SK-N-MC (cell line): ENCODE data around the gene SCFD1.
"Not testable (repeated sequence)": the region's sequence is repeated elsewhere in the genome, so short reads cannot be mapped to it uniquely, and the experiment has no call there.

Experiments used
- DNase-seq: peaks from one replicate; pipeline ENCODE4 v3.0.0-alpha.2; 2011; ENCODE audit warnings: low read depth, low spot score
- H3K27ac ChIP-seq: fragments of 200-600 bp; sonication (generic); 2 replicates; pipeline ENCODE4 v1.5.1; 2016; ENCODE audit warnings: mixed run types
- H3K36me3 ChIP-seq: fragments of 200-600 bp; sonication (generic); 2 replicates; pipeline ENCODE4 v1.6.1; 2017; ENCODE audit warnings: antibody characterized with exemption, low read length, mixed read lengths; ENCODE audit not compliant: insufficient read depth
- H3K4me3 ChIP-seq: fragments of 200-600 bp; sonication (generic); 2 replicates; pipeline ENCODE4 v1.5.1; 2016
- H3K9ac ChIP-seq: fragments of 200-600 bp; sonication (generic); 2 replicates; pipeline ENCODE4 v1.8.0; 2017; ENCODE audit warnings: mixed run types, mixed read lengths; ENCODE audit not compliant: insufficient read length
- H3K9me3 ChIP-seq: fragments of 200-600 bp; sonication (generic); 2 replicates; pipeline ENCODE4 v1.6.1; 2017; ENCODE audit warnings: low read depth, mild to moderate bottlenecking, antibody characterized with exemption, low read length, moderate library complexity, mixed read lengths
- EZH2 ChIP-seq: fragments of 200-600 bp; sonication (generic); IDR thresholded peaks from one replicate; pipeline ENCODE4 v1.6.1; 2017; ENCODE audit warnings: antibody characterized with exemption
- FOXP2 ChIP-seq: optimal IDR thresholded peaks from 2 replicates; pipeline ENCODE3; 2011; ENCODE audit warnings: mild to moderate bottlenecking, moderate library complexity; ENCODE audit not compliant: insufficient read depth; ENCODE audit errors: extremely low read length, control extremely low read depth
- POLR2AphosphoS5 ChIP-seq: IDR thresholded peaks from 2 replicates; pipeline ENCODE4 v1.6.1; 2012; ENCODE audit warnings: mild to moderate bottlenecking, low read depth, low read length, borderline replicate concordance

The SCFD1 gene

GRCh38 chr14:30655658-30656057, 33.5 kb downstream of the SCFD1 start:
- Histone ChIP-seq H3K36me3 (peaks cover 70% of the 10 kb centered on the region), H3K27ac (no peak overlapping the region), H3K9ac (no peak overlapping the region), H3K4me3 (no peak overlapping the region), H3K9me3 (no peaks in the 10 kb centered on the region)
- DNase-seq, result no peak
- TF ChIP-seq POLR2AphosphoS5, result no peak
- no peak for TF ChIP-seq EZH2
- no peak for TF ChIP-seq FOXP2

- Histone ChIP-seq H3K9ac (no peak overlapping the region), H3K4me3 (no peak overlapping the region), H3K27ac (no peak overlapping the region), H3K9me3 (no peaks in the 10 kb centered on the region), H3K36me3 (peaks cover 65% of the 10 kb centered on the region)
- DNase-seq, result no peak
- TF ChIP-seq EZH2 (no peak), POLR2AphosphoS5 (no peak)
These were observed 34.1 kb downstream of the SCFD1 start for GRCh38 chr14:30656190-30656632.

- Histone ChIP-seq H3K27ac (no peak overlapping the region), H3K9me3 (no peaks in the 10 kb centered on the region), H3K36me3 (peaks cover 59% of the 10 kb centered on the region), H3K9ac (no peak overlapping the region), H3K4me3 (no peak overlapping the region)
- no peak for TF ChIP-seq EZH2
- TF ChIP-seq POLR2AphosphoS5, result no peak
- TF ChIP-seq FOXP2, result no peak
- no peak for DNase-seq
These were observed 34.9 kb downstream of the SCFD1 start for GRCh38 chr14:30657050-30657449.

- no peak for DNase-seq
- H3K36me3 ChIP-seq, result peaks cover 61% of the 10 kb centered on the region
- no peak overlapping the region for H3K9ac ChIP-seq
- TF ChIP-seq EZH2 (no peak), POLR2AphosphoS5 (no peak)
- H3K4me3 ChIP-seq, result no peak overlapping the region
- H3K27ac ChIP-seq, result no peak overlapping the region
- H3K9me3 ChIP-seq, result no peaks in the 10 kb centered on the region
These were observed 35.6 kb downstream of the SCFD1 start for GRCh38 chr14:30657606-30658163.

- no peak overlapping the region for H3K4me3 ChIP-seq
- no peak for DNase-seq
- no peak overlapping the region for H3K27ac ChIP-seq
- H3K36me3 ChIP-seq, result peaks cover 61% of the 10 kb centered on the region
- no peaks in the 10 kb centered on the region for H3K9me3 ChIP-seq
- no peak for TF ChIP-seq FOXP2
- no peak for TF ChIP-seq POLR2AphosphoS5
- TF ChIP-seq EZH2, result no peak
- H3K9ac ChIP-seq, result no peak overlapping the region
These were observed 36.5 kb downstream of the SCFD1 start for GRCh38 chr14:30658645-30659044.

- no peak for DNase-seq
- Histone ChIP-seq H3K9ac (no peak overlapping the region), H3K36me3 (peaks cover 6% of the 10 kb centered on the region), H3K9me3 (no peaks in the 10 kb centered on the region), H3K4me3 (no peak overlapping the region), H3K27ac (no peak overlapping the region)
- TF ChIP-seq FOXP2 (no peak), POLR2AphosphoS5 (no peak)
These were observed 47.5 kb downstream of the SCFD1 start for GRCh38 chr14:30669594-30669993.

GRCh38 chr14:30673071-30673470, 51.0 kb downstream of the SCFD1 start:
- Histone ChIP-seq H3K36me3 (peaks cover 22% of the 10 kb centered on the region), H3K9ac (no peak overlapping the region), H3K27ac (no peak overlapping the region), H3K9me3 (no peaks in the 10 kb centered on the region), H3K4me3 (no peak overlapping the region)
- no peak for TF ChIP-seq POLR2AphosphoS5
- DNase-seq, result no peak

GRCh38 chr14:30678926-30679431, 56.9 kb downstream of the SCFD1 start:
- TF ChIP-seq POLR2AphosphoS5 (no peak), EZH2 (no peak), FOXP2 (no peak)
- Histone ChIP-seq H3K9me3 (no peaks in the 10 kb centered on the region), H3K27ac (no peak overlapping the region), H3K9ac (no peak overlapping the region), H3K36me3 (peaks cover 30% of the 10 kb centered on the region), H3K4me3 (no peak overlapping the region)
- no peak for DNase-seq

GRCh38 chr14:30680036-30680435, 57.9 kb downstream of the SCFD1 start:
- DNase-seq, result no peak
- Histone ChIP-seq H3K9me3 (no peaks in the 10 kb centered on the region), H3K9ac (no peak overlapping the region), H3K27ac (no peak overlapping the region), H3K4me3 (no peak overlapping the region), H3K36me3 (peaks cover 30% of the 10 kb centered on the region)
- TF ChIP-seq EZH2 (no peak), POLR2AphosphoS5 (no peak), FOXP2 (no peak)

GRCh38 chr14:30680776-30681175, 58.7 kb downstream of the SCFD1 start:
- DNase-seq, H3K9ac ChIP-seq, H3K4me3 ChIP-seq, H3K27ac ChIP-seq, H3K9me3 ChIP-seq: not testable (repeated sequence)
- peaks cover 22% of the 10 kb centered on the region for H3K36me3 ChIP-seq
